ENCODE measurements around the gene ACTMAP.

- no peak for TF ChIP-seq POLR2A (IDR thresholded peaks at IDR 0.05)
- TF ChIP-seq CTCF (IDR thresholded peaks at IDR 0.05), result no peak
Measured at GRCh38 chr19:40739871-40740703, 10.2 kb downstream of the ACTMAP start.

Measured in body of pancreas (tissue), 4 donors.